HG03139 (cell line): ENCODE measurements around the gene CCNYL1.
"Not testable (repeated sequence)": the region's sequence is repeated elsewhere in the genome, so short reads cannot be mapped to it uniquely, and the experiment has no call there.

Experiments used
- ATAC-seq: cut with Tn5 transposase; IDR thresholded peaks from one replicate; pipeline ENCODE4 v1.9.1; 2021; ENCODE audit not compliant: unreplicated experiment

The CCNYL1 gene

GRCh38 chr2:207710814-207711740 lies at the start of gene CCNYL1:
Gene CCNYL1, plus strand, starts transcription at chr2:207711640. Its CDS starts 257 bp downstream, at chr2:207711897.
- peak; percentile 97 for ATAC-seq

- peak; percentile 89 for ATAC-seq
Observed at GRCh38 chr2:207662203-207662602, 49.2 kb upstream of the CCNYL1 start.

- no peak for ATAC-seq
Observed at GRCh38 chr2:207663870-207664545, 47.4 kb upstream of the CCNYL1 start.

- ATAC-seq: no peak
Observed at GRCh38 chr2:207670887-207671286, 40.6 kb upstream of the CCNYL1 start.

- ATAC-seq: no peak
Observed at GRCh38 chr2:207673431-207673830, 38.0 kb upstream of the CCNYL1 start.

- no peak for ATAC-seq
Observed at GRCh38 chr2:207674266-207674774, 37.1 kb upstream of the CCNYL1 start.

- no peak for ATAC-seq
Observed at GRCh38 chr2:207674826-207675225, 36.6 kb upstream of the CCNYL1 start.

- ATAC-seq: no peak
Observed at GRCh38 chr2:207676827-207677354, 34.5 kb upstream of the CCNYL1 start.

GRCh38 chr2:207681431-207681830 lies 30.0 kb upstream of the CCNYL1 start:
- ATAC-seq: no peak

- no peak for ATAC-seq
Observed at GRCh38 chr2:207682557-207682956, 28.9 kb upstream of the CCNYL1 start.

GRCh38 chr2:207683438-207683837 lies 28.0 kb upstream of the CCNYL1 start:
- no peak for ATAC-seq

- no peak for ATAC-seq
Observed at GRCh38 chr2:207683879-207684627, 27.4 kb upstream of the CCNYL1 start.

- no peak for ATAC-seq
Observed at GRCh38 chr2:207686812-207687211, 24.6 kb upstream of the CCNYL1 start.

- ATAC-seq: no peak
Observed at GRCh38 chr2:207688597-207688996, 22.8 kb upstream of the CCNYL1 start.

GRCh38 chr2:207690845-207691461 lies 20.5 kb upstream of the CCNYL1 start:
- ATAC-seq: not testable (repeated sequence)

- ATAC-seq: no peak
Observed at GRCh38 chr2:207692206-207693065, 19.0 kb upstream of the CCNYL1 start.

- no peak for ATAC-seq
Observed at GRCh38 chr2:207693641-207694249, 17.7 kb upstream of the CCNYL1 start.

- no peak for ATAC-seq
Observed at GRCh38 chr2:207694811-207695281, 16.6 kb upstream of the CCNYL1 start.

- ATAC-seq: no peak
Observed at GRCh38 chr2:207695293-207695692, 16.1 kb upstream of the CCNYL1 start.
